ENCODE results near the gene VSIG10.
"Not testable (repeated sequence)": the region's sequence is repeated elsewhere in the genome, so short reads cannot be mapped to it uniquely, and the experiment has no call there.

VSIG10 gene, protein sequence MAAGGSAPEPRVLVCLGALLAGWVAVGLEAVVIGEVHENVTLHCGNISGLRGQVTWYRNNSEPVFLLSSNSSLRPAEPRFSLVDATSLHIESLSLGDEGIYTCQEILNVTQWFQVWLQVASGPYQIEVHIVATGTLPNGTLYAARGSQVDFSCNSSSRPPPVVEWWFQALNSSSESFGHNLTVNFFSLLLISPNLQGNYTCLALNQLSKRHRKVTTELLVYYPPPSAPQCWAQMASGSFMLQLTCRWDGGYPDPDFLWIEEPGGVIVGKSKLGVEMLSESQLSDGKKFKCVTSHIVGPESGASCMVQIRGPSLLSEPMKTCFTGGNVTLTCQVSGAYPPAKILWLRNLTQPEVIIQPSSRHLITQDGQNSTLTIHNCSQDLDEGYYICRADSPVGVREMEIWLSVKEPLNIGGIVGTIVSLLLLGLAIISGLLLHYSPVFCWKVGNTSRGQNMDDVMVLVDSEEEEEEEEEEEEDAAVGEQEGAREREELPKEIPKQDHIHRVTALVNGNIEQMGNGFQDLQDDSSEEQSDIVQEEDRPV

DNA sequence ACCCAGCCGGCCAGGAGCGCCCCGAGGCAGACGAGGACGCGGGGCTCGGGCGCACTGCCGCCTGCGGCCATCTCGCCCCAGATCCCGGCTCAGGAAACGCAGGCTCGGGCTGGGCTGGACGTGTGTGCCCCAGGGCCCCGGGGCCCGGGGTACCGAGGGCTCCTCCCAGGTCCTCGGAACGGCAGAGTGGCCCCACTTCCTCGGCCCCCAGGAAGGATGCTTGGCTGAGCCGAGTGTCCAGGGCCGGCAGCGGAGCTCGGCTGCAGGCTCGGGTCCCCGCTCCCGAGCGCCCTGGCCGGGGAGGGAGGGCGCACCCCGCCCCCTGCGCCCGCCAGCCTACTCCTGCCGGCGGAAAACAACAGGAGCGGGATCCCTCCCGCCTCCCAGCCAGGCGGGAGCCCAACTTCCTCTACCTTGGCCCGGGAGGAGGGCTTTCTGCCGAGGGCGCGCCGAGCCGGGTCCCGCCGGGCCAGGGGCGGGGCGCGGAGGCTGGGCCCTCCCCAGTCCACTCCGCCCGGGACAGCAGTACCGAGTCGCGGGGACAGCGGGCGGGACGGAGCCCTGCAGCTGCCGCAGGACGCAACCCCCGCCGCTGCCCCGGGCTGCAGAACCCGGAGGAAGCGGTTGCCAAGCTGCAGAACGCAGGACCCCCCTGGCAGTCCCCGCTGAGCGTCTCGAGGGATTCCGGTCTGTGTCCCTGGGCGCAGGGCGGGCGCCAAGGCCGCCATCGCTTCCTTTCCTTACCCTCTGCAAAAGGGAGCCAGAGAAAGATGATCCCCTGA, at the start of gene VSIG10:
VSIG10 (minus strand) TSS at position 411 of the 782 bp plus-strand sequence; CDS start at position 71, 340 bp downstream.
- peaks cover 7% of the 10 kb centered on the region for H3K4me1 Mint-ChIP-seq
- peak within 1 kb of the TSS; percentile 64 for H3K27ac Mint-ChIP-seq
- peaks cover 22% of the 10 kb centered on the region for H3K27me3 Mint-ChIP-seq
- H3K4me3 Mint-ChIP-seq: peak within 1 kb of the TSS; percentile 81
- DNase-seq (peak; percentile 21), ATAC-seq (peak; percentile 54)
- no peaks in the 10 kb centered on the region for H3K36me3 Mint-ChIP-seq (ENCODE audit: low read depth)
- H3K9me3 Mint-ChIP-seq: no peaks in the 10 kb centered on the region

DNA sequence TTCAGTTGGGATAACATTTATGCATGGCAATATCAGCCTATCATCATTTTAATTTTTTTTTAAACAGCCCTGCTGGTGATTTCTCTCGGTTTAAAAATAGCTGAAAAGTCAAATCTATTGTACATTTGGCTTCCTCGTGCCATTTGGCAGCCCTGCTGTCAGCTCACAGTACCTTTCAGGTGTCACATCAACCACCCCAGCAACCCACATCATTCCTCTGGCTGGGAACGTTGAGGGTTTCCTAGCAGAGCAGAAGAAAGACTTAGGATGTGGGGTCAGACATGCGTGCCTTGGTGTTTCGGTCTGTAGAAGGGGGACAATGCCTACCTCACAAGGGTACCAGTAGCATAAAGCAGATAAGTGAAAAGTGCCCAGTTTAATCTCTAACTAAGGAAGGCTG, 47.9 kb upstream of the VSIG10 start:
- Mint-ChIP-seq H3K36me3 (ENCODE audit: low read depth) (peaks cover 19% of the 10 kb centered on the region), H3K9me3 (no peaks in the 10 kb centered on the region), H3K4me1 (no peaks in the 10 kb centered on the region), H3K4me3 (no peak overlapping the region), H3K27ac (no peak overlapping the region), H3K27me3 (no peaks in the 10 kb centered on the region)
- DNase-seq (no peak), ATAC-seq (no peak)

DNA sequence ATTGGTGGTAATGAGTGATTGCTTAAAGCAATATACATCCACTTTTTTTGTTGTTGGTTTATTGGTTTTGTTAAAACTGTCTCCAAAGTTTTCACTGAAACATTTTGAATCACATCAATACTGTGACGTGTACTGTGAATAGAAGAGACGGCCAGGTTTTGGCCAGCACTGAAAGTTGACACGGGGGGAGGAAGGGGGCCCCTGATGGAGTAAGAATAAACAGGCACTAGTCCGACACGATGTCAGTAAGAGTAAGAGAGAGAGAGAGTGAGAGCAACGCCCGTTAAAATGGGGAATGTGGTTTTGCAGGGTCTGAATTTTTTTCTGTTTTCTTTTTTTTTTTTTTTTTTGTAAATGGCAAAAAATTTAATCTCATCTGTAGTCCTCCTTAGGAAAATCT, 46.8 kb upstream of the VSIG10 start:
- Mint-ChIP-seq H3K9me3 (no peaks in the 10 kb centered on the region), H3K36me3 (ENCODE audit: low read depth) (peaks cover 24% of the 10 kb centered on the region), H3K4me1 (no peaks in the 10 kb centered on the region), H3K27ac (no peak overlapping the region), H3K27me3 (no peaks in the 10 kb centered on the region), H3K4me3 (no peak overlapping the region)
- DNase-seq (no peak), ATAC-seq (no peak)

DNA sequence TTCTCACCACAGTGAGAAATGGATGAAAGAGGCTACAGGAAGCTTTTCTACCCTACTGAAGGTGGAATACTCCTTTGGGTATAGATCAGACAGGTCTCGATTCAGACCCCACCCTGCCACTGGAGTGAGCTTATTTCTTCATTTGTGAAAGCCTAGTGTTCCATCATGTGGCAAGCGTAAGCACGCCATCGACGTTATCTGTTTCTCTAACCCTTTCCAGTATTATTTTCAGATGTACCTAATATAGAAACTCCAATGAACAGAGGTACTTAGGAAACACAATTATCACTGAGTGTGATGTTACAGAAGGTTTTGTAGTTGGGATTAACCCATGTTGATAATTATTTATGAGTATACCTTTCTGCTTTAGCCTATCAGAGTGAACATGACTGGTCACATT, 44.5 kb upstream of the VSIG10 start:
- Mint-ChIP-seq H3K36me3 (ENCODE audit: low read depth) (peaks cover 40% of the 10 kb centered on the region), H3K27me3 (no peaks in the 10 kb centered on the region), H3K4me3 (no peak overlapping the region), H3K27ac (no peak overlapping the region), H3K9me3 (no peaks in the 10 kb centered on the region), H3K4me1 (peaks cover 2% of the 10 kb centered on the region)
- ATAC-seq (no peak), DNase-seq (no peak)

DNA sequence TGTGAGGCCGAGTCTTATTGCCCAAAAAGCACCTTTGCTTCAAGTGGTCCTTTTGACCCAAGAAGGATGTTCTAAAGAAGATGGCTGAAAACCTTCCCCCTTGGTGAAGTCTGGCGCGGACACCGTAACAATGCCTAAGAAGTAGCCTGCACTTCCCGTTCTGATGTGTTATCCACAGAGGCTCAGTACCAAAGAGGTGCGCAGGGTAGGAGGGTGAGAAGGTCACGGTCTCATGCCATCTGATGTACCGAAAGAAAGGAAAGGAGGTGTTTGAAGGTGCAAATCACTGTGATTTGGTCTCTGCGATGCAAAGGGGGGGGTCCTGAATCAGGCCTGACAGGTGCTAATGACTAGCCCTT, 42.0 kb upstream of the VSIG10 start:
- Mint-ChIP-seq H3K27ac (peak overlapping the region; percentile 59), H3K36me3 (ENCODE audit: low read depth) (peaks cover 52% of the 10 kb centered on the region), H3K27me3 (no peaks in the 10 kb centered on the region), H3K4me3 (no peak overlapping the region), H3K4me1 (peaks cover 6% of the 10 kb centered on the region), H3K9me3 (no peaks in the 10 kb centered on the region)
- no peak for DNase-seq
- no peak for ATAC-seq

DNA sequence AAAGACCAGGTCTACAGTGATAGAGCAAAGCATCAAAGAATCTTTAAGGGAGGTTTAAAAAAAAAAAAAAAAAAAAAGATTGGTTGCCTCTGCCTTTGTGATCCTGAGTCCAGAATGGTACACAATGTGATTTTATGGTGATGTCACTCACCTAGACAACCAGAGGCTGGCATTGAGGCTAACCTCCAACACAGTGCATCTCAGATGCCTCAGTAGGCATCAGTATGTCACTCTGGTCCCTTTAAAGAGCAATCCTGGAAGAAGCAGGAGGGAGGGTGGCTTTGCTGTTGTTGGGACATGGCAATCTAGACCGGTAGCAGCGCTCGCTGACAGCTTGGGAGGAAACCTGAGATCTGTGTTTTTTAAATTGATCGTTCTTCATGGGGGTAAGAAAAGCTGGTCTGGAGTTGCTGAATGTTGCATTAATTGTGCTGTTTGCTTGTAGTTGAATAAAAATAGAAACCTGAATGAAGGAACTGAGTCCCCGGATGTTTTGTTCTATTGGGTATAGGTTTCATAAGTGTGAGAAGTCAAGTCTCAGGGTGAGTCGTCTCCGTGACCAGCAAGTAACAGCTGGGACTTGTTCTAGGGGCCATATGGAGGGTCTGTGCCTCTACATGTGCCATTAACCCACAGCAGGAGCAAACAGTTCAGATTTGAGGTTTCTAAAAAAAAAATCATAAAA, 41.4 kb upstream of the VSIG10 start:
- ATAC-seq: peak; percentile 30
- peaks cover 54% of the 10 kb centered on the region for H3K36me3 Mint-ChIP-seq (ENCODE audit: low read depth)
- H3K9me3 Mint-ChIP-seq: no peaks in the 10 kb centered on the region
- DNase-seq: no peak
- peaks cover 8% of the 10 kb centered on the region for H3K4me1 Mint-ChIP-seq
- H3K4me3 Mint-ChIP-seq: no peak overlapping the region
- peak overlapping the region; percentile 59 for H3K27ac Mint-ChIP-seq
- H3K27me3 Mint-ChIP-seq: no peaks in the 10 kb centered on the region

DNA sequence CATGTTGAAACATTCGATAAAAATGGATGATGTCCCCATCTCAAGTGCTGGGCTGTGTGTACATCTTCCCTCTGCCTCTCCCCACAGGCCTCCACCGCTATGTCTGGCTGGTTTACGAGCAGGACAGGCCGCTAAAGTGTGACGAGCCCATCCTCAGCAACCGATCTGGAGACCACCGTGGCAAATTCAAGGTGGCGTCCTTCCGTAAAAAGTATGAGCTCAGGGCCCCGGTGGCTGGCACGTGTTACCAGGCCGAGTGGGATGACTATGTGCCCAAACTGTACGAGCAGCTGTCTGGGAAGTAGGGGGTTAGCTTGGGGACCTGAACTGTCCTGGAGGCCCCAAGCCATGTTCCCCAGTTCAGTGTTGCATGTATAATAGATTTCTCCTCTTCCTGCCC, 40.7 kb upstream of the VSIG10 start:
- no peak for ATAC-seq
- no peak overlapping the region for H3K4me3 Mint-ChIP-seq
- peaks cover 10% of the 10 kb centered on the region for H3K4me1 Mint-ChIP-seq
- no peaks in the 10 kb centered on the region for H3K27me3 Mint-ChIP-seq
- H3K27ac Mint-ChIP-seq: no peak overlapping the region
- DNase-seq: no peak
- peaks cover 60% of the 10 kb centered on the region for H3K36me3 Mint-ChIP-seq (ENCODE audit: low read depth)
- H3K9me3 Mint-ChIP-seq: no peaks in the 10 kb centered on the region

DNA sequence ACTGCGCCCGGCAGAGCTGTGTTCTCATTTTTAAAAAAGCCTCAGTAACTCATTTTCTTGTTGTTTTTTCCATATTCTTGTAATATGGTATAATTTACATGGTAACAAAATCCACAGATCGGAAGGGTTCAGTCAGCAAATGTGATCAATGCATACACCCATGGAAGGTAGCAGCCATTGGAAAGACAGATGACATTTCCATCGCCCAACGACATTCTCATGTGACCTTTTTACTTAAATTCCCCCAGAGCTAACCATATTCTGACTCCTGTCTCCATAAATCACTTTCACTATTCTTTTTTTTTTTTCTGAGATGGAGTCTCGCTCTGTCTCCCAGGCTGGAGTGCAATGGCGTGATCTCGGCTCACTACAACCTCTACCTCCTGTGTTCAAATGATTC, 37.0 kb upstream of the VSIG10 start:
- H3K27me3 Mint-ChIP-seq: no peaks in the 10 kb centered on the region
- peaks cover 34% of the 10 kb centered on the region for H3K4me1 Mint-ChIP-seq
- no peak for ATAC-seq
- no peak overlapping the region for H3K4me3 Mint-ChIP-seq
- no peak for DNase-seq
- peak overlapping the region; percentile 64 for H3K27ac Mint-ChIP-seq
- no peaks in the 10 kb centered on the region for H3K9me3 Mint-ChIP-seq
- H3K36me3 Mint-ChIP-seq (ENCODE audit: low read depth): peaks cover 63% of the 10 kb centered on the region

DNA sequence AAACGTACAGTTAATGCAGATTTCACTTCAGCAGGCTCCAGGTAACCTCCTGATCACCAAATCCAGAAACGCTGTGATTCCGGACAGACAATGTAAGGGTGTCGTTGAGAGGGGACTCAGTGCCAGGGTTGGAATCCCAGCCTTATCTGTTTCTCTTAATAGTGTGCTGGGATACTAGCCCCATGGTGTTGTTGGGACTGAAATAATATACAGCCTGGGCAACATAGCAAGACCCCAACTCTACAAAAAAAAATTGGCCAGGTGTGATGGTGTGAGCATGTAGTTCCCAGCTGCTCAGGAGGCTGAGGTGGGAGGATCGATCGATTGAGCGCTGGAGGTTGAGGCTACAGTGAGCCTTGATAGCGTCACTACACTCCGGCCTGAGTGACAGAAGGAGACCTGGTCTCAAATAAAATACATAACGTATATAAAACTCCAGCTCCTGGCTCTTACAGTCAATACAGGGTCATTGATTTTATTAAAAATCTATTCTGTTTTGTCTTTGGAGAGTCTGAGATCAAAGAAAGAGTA, 33.4 kb upstream of the VSIG10 start:
- no peak for ATAC-seq
- no peaks in the 10 kb centered on the region for H3K9me3 Mint-ChIP-seq
- H3K36me3 Mint-ChIP-seq (ENCODE audit: low read depth): peaks cover 41% of the 10 kb centered on the region
- DNase-seq: no peak
- H3K4me3 Mint-ChIP-seq: peak overlapping the region; percentile 86
- peak overlapping the region; percentile 82 for H3K27ac Mint-ChIP-seq
- H3K4me1 Mint-ChIP-seq: peaks cover 39% of the 10 kb centered on the region
- no peaks in the 10 kb centered on the region for H3K27me3 Mint-ChIP-seq

DNA sequence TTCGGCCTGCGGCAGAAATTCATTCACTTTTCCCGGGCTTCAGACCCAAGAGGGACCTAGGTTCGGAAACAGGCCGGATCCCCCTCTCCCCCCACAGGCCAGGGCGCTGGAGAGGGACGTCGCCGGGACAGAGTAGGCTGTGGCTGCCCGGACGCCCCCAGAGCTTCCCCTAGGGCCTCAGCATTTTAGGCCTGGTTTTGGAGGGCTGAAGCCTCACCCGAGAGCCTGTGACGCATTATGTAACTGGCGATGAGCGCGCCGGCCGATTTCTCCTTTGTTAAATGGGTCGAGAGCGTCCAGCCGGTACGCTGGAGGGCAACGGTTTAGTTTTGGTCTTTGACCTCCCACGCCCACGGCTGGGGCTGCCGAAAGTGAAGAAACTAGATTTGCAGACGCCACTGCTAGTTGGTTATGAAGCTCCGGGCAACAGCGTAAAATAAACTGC, 32.8 kb upstream of the VSIG10 start:
- Mint-ChIP-seq H3K4me1 (peaks cover 43% of the 10 kb centered on the region), H3K27me3 (no peaks in the 10 kb centered on the region), H3K36me3 (ENCODE audit: low read depth) (peaks cover 37% of the 10 kb centered on the region), H3K9me3 (no peaks in the 10 kb centered on the region), H3K27ac (peak overlapping the region; percentile 82), H3K4me3 (peak overlapping the region; percentile 86)
- ATAC-seq: no peak
- peak; percentile 50 for DNase-seq

DNA sequence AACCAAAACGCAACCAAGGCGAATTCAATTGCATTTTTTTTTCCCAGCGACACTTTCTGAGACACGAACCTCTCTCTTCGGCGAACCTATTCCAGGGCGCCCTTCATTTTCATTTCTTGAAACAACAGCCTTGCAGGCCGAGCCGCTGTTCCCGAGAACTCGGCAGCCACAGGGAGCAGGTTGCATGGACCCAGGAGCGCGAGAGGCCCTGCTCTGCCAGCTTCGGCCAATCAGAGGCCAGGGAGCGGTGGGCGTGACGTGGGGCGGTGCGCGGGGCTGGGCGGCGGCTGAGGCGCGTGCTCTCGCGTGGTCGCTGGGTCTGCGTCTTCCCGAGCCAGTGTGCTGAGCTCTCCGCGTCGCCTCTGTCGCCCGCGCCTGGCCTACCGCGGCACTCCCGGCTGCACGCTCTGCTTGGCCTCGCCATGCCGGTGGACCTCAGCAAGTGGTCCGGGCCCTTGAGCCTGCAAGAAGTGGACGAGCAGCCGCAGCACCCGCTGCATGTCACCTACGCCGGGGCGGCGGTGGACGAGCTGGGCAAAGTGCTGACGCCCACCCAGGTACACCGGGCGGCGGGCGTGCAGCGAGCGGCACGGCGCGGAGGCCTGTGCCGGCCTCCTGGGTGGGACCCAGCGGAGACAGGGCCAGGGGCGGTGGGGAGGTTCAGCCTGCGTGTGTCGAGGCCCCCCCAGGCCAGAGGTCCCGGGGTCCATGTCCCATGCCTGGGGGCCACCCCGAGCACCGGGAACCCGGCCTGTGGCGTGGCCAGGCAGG, 32.2 kb upstream of the VSIG10 start, which contains the start of gene PEBP1:
PEBP1 (plus strand) TSS at position 337 of the 771 bp plus-strand sequence; CDS start at position 423, 86 bp downstream.
- Mint-ChIP-seq H3K36me3 (ENCODE audit: low read depth) (peaks cover 32% of the 10 kb centered on the region), H3K27ac (peak within 1 kb of the TSS; percentile 82)

DNA sequence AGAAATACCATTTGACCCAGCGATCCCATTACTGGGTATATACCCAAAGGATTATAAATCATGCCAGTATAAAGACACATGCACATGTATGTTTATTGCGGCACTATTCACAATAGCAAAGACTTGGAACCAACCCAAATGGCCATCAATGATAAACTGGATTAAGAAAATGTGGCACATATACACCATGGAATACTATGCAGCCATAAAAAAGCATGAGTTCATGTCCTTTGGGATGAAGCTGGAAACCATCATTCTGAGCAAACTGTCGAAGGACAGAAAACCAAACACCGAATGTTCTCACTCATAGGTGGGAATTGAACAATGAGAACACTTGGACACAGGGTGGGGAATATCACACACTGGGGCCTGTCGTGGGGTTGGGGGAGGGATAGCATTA, 25.6 kb upstream of the VSIG10 start:
- not testable (repeated sequence) for H3K4me1 Mint-ChIP-seq; H3K36me3 Mint-ChIP-seq (ENCODE audit: low read depth); H3K27ac Mint-ChIP-seq; H3K27me3 Mint-ChIP-seq; DNase-seq; H3K4me3 Mint-ChIP-seq; H3K9me3 Mint-ChIP-seq; ATAC-seq

More for the DNA sequence above, 32.2 kb upstream of the VSIG10 start, which contains the start of gene PEBP1:
- ATAC-seq: peak; percentile 99
- Mint-ChIP-seq H3K4me1 (peaks cover 43% of the 10 kb centered on the region), H3K9me3 (no peaks in the 10 kb centered on the region), H3K27me3 (no peaks in the 10 kb centered on the region), H3K4me3 (peak within 1 kb of the TSS; percentile 86)
- DNase-seq: peak; percentile 95

DNA sequence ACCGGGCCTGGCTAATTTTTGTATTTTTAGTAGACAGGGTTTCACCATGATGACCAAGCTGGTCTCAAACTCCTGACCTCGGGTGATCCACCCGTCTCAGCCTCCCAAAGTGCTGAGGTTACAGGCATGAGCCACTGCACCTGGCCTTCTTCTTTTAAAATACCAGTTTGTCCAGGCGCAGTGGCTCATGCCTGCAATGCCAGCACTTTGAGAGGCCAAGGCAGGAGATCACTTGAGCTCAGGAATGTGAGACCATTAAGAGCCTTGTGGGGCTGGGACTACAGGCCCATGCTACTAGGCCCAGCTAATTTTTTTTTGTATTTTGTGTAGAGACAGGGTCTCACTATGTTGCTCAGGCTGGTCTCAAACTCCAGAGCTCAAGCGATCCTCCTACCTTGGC, 24.1 kb upstream of the VSIG10 start:
- no peaks in the 10 kb centered on the region for H3K9me3 Mint-ChIP-seq
- no peak overlapping the region for H3K4me3 Mint-ChIP-seq
- H3K36me3 Mint-ChIP-seq (ENCODE audit: low read depth): no peaks in the 10 kb centered on the region
- peaks cover 4% of the 10 kb centered on the region for H3K4me1 Mint-ChIP-seq
- no peaks in the 10 kb centered on the region for H3K27me3 Mint-ChIP-seq
- no peak for DNase-seq
- ATAC-seq: no peak
- no peak overlapping the region for H3K27ac Mint-ChIP-seq
